ENCODE data around the gene PARD3.

PARD3 gene

DNA sequence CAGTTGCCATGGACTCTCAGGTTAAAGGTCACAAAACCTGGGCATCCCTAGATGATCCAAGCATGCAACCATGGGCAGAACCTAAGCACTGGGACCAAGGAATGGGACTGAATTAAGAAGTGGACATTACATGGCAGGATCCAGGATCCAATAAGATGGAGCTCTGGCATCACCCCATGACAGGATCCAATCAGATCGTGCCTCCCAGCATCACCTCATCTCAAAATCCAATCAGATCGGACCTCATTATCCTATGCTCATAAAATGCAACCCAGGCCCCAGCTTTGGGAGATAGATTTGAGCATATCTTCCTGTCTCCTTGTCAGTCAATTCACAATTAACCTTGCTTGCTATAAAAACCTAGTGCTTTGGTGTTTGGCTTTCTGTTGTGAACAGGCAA, 616.1 kb downstream of the PARD3 start:
- no peak for DNase-seq

DNA sequence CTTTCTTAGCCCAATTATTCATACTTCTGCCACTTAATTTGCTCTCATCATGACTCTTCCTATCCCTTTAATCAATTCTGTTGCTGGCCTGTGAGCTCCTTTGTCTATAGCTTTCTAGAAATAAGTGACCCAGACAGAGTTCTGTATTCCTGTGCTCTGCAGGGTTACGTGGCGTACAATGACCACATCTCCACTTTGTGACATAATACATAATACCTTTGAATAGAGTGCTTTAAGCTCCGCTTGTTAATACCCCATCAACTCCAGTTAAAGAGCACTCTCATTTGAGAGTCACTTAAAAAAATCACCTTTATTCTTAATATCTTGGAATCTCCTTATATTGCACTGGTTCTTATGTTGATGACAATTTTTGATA, 619.0 kb downstream of the PARD3 start:
- no peak for DNase-seq

DNA sequence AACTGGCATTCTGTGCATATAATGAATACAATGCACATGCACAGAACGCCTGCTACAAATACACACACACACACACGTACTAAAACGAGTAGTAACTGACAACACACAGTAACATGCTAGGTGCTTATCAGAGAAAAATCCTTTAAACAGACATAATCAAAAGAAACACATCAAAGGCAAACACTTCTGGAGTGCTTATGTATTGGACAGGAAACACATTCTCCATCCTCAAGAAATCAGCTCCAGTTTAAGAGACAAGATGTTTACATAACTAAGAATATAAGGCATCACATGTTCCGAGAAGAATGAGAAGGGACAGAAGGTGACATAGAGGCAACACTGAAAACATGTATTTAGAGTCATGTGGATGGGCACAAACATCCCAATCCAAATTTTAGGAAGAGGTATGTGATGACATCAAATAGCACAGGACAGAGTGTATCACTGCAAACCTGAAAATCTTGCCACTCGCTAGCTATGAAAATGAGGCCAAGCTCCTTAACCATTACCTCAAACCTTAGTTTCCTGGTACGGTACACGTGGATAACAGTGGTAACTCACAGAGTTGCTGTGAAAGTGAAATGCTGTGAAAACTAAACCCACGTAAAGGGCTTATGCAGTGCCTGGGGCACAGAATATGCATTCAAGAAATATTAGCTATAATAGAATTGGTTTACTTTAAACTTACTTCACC, 619.6 kb downstream of the PARD3 start:
- no peak for DNase-seq

DNA sequence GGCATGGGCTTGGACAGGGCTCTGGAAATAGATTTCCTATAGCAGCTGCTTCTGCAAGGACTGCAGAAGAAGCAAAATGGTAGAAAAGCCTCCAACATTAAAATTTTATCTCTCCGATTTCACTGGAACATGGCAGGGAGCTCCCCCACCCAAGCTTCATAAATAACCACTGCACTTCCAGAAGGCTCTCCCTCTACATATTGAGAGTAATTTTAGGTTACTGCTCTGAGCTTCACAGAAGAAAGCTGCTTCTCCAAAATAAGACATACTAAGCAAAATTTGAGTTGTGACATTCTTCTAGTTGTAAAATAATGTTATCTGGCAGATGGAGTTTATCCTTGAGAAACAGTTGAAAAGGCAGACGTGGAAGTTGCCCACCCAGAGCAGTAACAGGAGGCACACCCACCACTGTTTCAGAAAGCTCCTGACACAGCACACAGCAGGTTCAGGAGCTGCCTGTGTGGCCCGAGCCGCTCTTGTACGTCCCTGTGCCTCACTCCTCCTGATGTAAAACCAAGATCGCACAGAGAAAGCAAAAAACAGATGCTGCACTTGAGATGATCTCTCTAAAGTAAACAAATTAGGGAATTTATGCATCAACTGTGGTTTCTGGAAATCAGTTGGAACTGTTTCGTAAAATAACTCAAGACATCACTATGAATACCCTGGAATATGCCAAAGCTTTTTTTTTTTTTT, 621.0 kb downstream of the PARD3 start:
- DNase-seq, result no peak

DNA sequence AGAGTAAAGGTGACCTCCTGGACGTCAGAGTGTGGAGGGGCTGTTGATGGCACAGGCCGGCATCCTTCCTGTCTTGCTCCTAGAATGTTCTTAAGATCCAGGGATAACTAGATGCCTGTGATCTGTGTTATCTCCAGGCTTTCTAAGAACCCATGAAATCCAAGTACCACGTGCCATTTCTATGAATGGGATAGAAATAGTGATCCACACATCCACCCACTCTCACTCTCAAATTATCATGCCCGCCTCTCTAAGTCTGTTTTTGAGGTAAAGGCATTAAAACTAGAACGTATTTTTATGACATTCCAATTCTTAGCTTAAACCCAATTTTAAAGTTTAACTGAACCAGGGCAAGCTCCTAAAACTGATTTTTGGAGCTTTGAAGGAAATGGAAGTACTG, 622.5 kb downstream of the PARD3 start:
- no peak for DNase-seq

DNA sequence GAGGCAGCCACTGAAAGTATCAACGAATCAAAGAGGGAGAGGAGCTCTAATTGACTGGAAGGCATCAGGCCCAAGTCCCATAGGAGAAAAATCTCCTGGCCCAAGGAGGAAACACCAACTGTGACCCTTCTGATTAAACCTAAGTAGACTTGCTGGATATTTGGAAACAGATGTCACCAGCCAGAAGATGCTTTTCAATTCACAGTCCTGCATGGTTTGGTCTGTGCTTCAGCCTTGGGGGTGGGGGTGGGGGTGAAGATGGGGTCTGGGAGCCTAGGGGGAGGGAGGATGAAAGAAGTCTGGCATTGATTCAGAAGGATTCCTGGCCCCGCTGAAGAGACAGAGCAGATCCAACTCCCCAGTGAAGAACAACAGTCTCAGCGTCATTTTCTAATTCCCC, 623.7 kb downstream of the PARD3 start:
- no peak for DNase-seq

DNA sequence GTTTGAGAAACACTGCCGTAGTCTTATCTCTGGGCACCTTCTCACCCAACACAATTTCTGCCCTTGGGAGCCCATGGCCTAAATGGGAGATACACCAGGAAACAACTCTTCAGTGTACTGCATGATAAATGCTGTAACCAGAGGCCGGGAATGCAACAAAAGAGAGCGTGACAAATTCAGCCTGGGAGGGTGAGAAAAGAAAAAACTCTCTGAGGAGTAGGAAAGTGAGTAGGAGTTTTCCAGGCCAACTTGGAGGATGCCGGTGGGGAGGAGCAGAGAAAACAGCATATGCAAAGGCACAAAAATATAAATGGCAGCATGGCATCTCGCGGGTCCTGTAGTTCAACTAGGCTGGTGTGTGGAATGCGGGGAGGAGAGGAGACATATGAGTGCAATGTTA, 624.5 kb downstream of the PARD3 start:
- DNase-seq, result no peak

DNA sequence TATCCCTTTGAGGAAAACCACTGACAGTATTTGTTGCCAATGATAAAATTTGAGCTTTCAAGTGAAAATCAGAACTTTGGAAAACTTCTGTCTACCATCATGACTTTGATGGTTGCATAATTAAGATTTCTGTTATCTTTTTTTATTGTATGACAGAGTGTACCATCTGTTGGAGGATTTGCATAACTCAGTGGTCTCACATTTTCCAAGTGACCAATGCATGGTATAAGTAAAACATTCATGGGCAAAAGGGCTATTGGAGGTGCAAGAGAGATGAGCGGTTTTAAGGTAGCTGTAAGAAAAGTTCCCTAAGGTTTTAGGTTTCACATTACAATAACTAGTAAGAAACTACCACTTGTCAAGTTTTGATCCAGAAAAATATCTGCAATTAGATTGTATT, 625.3 kb downstream of the PARD3 start:
- DNase-seq, result no peak

DNA sequence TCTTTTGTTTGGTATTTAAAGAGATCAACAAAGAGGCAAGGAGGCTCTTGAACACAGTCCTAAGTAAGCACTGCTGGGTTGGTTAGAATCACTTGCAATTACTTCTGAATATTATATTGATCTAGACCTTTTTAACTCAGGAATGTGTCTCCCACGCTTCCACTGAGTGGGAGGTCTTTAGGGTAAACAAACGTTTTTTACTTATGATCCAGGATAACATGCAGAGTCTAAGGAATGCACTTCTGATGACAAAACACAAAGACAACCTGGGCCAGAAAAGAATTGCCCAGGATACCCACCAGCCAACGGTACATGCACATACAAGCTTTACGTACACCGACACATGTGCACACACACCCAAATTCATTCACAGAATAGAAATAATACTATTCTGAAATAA, 626.9 kb downstream of the PARD3 start:
- DNase-seq, result no peak

DNA sequence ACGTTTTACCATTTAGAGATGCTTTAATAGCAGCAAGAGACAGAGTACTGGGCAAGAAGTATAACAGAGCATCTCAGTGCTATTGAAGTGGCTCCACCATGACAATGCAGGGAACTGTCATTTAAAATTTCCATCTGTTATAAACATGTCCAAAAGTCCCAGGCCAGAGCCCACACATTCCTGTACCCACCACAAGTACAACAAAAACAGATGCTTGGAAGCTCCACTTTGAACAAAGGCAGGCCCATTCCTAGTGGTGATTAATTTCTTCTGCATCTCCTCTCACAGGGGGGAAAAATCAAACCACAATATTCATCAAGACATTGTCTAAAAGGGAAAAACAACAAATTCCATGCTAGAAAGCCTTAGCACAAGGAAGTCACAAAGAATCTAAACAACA, 627.9 kb downstream of the PARD3 start:
- DNase-seq, result no peak

DNA sequence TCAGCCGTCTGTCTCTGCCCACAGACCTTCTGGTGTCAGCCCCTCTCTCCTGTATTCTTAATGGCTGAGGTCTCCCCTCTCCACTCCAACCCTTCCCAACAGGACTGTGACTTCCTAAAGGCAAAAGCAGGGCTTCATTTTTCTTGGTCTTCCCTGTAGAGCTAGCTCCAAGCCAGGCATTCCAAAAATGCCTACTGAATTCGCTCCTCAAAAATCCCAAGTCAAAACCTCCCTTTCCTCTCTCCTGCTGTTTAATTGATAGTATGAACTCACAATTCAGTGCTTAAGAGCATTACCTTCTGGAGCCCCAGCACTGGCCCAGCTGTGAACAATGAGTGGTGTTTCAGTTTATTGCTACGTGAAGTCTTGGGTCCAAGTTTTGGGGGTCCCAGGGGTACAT, 628.4 kb downstream of the PARD3 start:
- no peak for DNase-seq

DNA sequence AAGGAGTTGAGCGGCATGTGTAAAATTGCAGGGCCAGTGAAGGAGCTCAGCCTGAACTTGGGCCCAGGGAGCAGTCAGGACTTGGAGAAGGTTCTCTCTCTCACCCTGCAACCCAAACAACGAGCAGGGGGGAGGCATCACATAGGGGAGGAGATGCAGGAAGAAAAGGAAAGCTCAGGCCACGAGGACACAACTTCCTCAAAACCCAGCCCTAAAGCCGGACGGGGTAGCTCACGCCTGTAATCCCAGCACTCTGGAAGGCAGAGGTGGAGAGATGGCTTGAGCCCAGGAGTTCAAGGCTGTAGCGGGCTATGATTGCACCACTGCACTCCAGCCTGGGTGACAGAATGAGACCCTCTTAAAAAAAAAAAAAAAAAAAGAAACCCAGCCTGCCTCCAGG, 629.1 kb downstream of the PARD3 start:
- no peak for DNase-seq

DNA sequence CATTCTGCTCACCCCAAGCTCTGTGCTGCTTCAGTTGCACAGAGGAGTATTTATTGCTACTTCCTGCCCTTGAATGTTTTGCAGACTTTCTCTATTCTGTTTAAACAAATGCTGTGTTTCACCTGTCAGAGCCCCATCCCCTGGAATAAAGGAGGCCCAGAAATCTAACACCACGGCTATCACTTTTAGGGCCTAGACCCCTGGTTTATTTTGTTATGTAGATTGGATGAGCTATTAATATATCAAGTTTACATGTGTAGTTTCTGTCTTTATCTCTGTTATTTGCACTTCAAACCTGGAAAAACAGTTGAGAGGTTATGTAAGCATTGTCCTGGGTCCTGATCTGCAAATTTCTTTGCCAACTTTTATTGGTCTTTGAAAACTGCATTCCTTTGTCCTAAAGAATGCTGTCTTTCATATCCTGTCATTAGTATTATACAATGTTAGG, 630.1 kb downstream of the PARD3 start:
- DNase-seq, result no peak

DNA sequence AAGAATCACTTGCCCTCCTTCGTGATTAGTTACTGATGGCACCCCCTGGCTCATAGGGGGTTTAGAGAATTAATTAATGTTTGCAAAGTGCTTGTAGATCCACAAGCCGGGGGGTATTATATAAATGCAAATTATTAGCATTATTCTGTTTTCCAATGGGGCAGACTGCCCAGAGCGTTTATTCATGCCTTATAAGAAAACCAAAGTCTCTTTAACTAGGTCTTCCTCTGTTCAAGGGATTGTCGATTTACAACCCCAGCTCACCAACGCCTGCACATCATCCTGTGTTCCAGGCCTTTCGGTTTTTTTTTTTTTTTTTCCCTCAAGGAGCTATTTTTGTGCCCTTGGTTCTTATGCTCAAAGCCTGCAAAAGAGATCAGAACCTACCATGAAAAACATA, 630.7 kb downstream of the PARD3 start:
- DNase-seq, result no peak

DNA sequence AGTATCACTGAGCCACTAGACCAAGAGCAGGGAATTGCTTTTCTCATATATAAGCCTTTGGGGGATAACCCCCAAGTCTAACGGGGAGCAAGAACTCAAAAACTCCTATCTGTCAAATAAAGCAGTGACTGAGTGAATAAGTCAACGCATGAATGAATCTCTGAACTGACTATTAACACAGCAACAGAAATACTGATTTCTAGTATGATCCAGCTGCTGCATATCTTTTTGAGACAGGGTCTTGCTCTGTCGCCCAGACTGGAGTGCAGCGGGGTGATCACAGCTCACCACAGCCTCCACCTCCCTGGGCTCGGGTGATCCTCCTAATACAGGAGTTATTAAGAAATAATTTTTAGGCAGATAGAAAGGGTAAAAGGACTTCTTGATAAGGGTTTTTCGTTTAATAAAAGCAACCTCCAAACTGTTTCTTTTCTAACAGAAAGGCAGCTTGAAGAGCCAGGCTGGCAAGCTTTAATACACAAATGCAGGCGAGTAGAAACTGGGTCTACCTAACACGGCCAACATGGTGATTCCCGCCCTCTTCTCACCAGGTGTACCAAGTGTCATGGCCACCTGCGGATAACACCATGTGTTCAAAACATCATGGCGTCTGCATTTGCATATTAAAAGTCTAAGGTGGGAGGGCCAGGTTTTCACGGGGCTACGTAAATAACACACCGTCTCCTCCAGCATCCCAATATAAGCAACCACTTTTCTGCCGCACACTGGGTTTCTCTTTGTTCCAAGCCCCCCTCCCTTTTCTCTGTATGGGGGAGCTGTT, 631.9 kb downstream of the PARD3 start:
- DNase-seq, result no peak

DNA sequence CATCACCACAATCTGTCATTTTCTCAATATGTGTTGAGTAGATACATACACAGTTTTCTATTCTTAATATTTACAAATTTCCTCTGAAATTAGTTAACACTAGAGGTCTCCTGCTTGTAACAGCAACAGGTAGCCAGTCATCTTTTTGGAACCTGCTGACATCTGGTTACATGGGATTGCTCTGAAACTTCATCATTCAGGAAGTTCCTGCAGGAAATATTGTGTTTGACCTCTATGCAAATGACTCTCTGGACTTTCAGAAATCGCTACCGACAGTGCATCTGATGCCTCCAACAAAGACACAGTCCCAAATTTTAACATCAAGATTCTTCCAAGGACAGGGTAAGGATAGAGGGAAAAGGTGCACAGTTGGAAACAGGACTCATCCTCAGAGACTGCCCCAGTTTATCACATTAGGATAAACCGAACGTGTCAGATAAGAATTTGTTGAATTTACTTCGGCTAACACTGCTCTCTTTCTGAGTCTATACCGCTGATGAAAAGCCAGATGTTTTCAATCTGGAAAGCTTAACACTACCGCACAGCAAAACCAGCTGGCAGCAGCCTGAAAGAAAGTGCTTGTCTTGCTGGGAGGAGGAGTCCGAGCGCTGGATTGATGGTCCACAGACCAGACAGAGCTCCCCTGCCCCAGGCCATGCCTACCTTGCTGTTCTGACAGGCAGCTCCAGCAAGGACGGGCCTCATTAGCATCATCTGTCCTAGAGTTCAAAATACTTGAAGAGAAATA, 633.4 kb downstream of the PARD3 start:
- no peak for DNase-seq

DNA sequence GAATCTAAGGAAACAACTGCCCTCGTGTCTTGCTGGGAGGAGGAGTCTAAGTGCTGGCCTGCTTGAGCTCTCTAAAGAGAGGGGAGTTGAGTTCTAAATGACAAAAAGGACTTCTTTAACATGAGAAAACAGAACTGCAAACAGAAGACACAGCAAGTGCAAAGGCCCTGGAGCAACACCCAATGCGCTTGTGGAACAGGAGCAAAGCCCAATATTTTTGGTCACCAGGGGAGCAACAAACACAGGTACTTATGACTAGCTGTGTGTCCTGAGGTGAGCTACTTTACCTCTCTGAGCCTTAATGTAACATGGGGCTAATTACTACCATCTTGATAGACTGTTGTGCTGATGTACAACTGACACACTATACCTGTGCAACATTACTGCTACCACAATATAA, 634.3 kb downstream of the PARD3 start:
- DNase-seq, result no peak

DNA sequence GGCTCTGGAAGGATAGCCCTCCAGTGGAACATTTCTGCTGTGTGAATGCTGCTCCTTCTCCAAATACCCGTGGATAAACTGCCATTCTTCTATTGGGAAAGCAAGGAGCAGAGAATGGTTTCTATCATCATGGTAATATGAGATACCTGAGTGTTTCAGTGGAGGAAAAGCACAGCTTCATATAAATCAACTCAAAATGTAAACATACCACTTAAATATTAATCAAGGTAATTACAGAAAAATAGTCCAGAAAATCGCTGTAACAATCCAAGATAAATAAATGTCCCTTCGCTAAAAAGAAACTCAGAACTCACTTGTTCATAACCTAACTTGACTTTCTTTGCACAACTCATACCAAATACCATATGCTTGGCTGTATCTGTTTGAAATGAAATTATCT, 635.8 kb downstream of the PARD3 start:
- DNase-seq, result no peak

DNA sequence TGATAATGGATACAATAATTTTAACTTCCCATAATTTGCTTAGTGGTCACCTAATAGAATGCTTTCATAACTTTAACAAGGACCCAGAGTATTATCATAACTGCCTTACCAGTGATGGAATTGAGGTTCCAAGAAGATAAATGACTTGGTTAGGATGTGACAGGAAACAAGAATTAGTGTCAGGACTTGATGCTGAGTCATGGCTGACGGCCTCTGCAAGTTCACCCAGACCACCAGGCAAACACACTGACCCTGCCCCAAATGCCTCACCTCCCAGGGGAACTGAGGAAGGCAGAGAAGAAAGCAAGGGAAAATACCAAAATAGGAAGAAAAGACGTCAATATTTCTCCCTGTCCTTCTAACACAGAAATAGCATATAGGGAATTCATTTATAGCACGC, 636.3 kb downstream of the PARD3 start:
- no peak for DNase-seq

DNA sequence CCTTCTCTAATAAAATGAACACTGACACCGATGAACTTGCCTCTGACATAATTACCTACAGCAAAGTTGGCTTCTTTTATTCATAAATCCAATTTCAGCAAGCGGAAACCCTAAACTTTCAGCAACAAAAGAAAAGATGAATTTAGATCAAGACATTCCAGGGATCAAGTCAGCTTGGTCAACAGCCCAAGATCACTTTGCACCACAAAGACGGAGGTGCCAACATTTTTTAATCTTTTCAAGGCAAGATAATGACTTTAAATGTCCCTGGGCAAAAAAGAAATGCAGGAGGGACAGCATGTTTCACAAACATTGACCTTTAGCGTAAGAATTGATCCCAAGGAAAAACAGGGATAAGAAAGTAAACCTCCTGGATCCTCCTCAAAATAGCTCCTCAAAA, 636.9 kb downstream of the PARD3 start:
- no peak for DNase-seq

DNA sequence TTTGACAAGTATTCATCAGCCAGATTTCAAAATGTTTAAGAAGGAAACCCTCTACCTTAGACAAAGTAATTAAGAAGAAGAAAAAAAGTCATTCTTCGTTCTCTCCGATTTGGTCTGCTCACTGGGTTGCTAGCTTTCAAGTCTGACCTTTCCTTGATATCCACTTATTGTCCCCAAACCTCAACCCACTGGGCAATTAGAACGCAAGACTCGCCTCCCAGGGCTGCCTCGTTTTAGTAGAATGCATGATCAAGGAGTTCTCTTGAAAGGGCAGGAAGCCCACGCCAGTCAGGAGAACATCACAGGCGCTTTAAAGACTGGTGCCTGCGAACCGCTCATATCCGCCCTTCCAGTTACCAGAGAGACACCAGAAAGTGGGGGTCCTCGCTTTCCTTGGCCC, 637.7 kb downstream of the PARD3 start:
- no peak for DNase-seq

DNA sequence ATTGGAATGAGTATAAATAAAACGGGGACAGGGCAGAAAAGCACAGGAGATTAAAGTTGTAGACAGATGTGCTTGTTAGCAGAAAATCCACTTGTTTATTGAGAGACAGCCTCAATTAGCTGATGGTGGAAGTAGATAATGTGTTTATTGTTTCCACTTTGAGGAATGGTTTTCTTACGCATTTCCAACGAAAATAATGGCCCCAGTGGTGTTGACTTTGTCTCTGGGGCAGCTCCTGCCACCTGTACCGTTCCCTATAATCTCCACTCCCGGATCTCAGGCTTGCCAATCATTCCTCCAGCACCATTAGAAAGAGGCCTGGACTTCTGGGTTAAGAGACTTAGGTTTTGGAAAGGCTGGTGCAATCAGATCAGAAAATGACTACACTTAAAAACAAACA, 638.7 kb downstream of the PARD3 start:
- DNase-seq, result no peak

DNA sequence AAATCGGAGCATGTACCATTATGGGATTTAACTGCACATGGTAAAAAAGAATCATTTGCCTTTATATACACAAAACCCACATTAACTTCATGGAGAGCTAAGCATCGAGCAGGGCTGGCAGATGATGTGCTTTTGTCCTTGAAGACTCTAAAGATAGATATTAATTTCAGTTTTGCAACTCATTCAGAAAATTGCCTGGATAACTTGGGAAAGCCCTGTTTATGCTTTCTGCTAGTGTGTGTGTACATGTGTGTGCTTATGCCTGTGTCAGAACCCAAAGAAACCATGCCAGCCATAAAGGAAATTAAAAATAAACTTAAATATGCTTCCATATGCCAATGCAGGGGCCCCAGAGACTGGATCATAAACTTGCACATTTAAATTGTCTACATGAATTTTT, 640.0 kb downstream of the PARD3 start:
- DNase-seq, result no peak

All from effector CD8-positive, alpha-beta T cell (primary cell).